NB4 (cell line): ENCODE results near the gene PDLIM5.

Source experiments
- DNase-seq: peaks from one replicate; pipeline ENCODE4 v3.0.0; 2010; ENCODE audit warnings: low read depth
- H3K4me3 ChIP-seq: one replicate; pipeline ENCODE4 v1.5.1; 2011; ENCODE audit warnings: mild to moderate bottlenecking, low read depth, low read length, moderate library complexity
- CTCF ChIP-seq: IDR thresholded peaks from one replicate; pipeline ENCODE4 v1.5.1; 2012; ENCODE audit warnings: low read depth, low read length
- MYC ChIP-seq: IDR thresholded peaks from 2 replicates; pipeline ENCODE4 v1.6.1; 2011; ENCODE audit warnings: low read depth, low read length
- POLR2A ChIP-seq: IDR thresholded peaks from 2 replicates; pipeline ENCODE4 v1.6.1; 2011; ENCODE audit warnings: mild to moderate bottlenecking; ENCODE audit not compliant: insufficient read length; ENCODE audit errors: extremely low read depth
- TF ChIP-seq, protein P1 (sequence below): IDR thresholded peaks from 2 replicates; pipeline ENCODE4 v1.6.1; 2011; ENCODE audit warnings: low read depth, low read length

Gene PDLIM5

DNA sequence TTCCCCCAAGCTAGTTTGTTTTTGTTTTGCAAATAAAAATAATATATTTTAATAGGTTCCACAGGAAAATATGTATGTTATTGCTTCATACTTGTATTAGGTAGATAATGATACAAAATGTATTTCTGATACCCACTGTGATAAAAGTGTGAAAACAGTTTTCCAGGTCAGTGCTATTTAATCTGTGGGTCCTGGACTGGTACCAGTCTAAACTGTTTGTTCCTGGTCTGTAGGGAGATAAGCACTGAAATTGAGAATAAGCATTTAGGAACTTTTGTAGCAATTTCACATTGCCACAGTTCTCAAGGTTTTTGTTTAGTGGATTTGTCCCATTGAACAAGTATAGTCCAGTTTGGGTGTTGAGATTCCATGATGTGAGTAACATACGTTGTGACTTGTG is 110.5 kb downstream of the PDLIM5 start:
- no peak for DNase-seq
- no peak for TF ChIP-seq CTCF
- TF ChIP-seq, protein P1, sequence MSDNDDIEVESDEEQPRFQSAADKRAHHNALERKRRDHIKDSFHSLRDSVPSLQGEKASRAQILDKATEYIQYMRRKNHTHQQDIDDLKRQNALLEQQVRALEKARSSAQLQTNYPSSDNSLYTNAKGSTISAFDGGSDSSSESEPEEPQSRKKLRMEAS = no peak
- TF ChIP-seq POLR2A = no peak
- TF ChIP-seq MYC = no peak
- H3K4me3 ChIP-seq = no peak overlapping the region

- DNase-seq = no peak
- no peak for TF ChIP-seq POLR2A
- no peak for TF ChIP-seq MYC
- TF ChIP-seq, protein P1 = no peak
- no peak for TF ChIP-seq CTCF
- H3K4me3 ChIP-seq = no peak overlapping the region
These were observed 112.5 kb downstream of the PDLIM5 start for GRCh38 chr4:94564252-94564651.

GRCh38 chr4:94566420-94566819 is 114.7 kb downstream of the PDLIM5 start:
- H3K4me3 ChIP-seq = no peak overlapping the region
- DNase-seq = no peak
- TF ChIP-seq, protein P1 = no peak
- TF ChIP-seq CTCF (no peak), MYC (no peak), POLR2A (no peak)

DNA sequence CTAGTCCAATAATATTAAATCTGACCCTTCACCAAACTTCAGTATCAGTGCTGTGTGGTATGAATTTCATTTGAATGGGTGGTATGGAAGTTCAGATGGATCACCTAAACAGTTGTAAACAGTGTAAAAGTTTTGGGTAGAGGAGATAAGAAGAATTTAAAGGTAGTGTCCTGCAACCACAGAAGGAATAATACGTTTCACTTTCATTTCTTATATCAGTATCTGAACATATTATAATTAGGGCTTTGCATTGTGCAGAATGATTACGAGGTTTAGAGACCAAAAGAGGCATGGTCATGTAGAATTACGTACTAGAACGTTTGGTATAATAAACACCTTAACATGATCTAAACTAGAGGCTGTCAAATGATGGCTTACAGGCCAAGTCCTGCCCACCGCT is 116.1 kb downstream of the PDLIM5 start:
- no peak for DNase-seq
- no peak overlapping the region for H3K4me3 ChIP-seq
- TF ChIP-seq CTCF (no peak), MYC (no peak), POLR2A (no peak)
- TF ChIP-seq, protein P1 = no peak

DNA sequence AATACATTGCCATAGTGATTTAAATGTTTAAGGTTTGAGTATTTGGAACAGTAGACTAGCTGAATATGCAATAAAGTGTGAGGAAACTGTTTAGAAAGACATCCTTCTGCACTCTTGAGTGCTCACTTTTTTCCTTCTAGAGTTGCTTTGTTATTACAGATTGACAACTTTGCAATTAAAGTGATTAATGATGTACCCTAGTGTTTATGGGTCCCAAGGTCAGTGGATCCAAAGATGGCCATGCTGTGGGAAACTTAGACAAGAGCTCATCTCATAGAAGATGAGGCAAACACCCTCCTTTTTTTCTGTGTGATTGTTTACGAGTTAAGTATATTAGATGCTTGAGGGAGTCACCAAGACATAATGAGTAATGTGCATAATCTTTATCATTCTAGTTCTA is 118.8 kb downstream of the PDLIM5 start:
- H3K4me3 ChIP-seq = no peak overlapping the region
- TF ChIP-seq MYC (no peak), POLR2A (no peak), CTCF (no peak)
- TF ChIP-seq, protein P1 = no peak
- no peak for DNase-seq

DNA sequence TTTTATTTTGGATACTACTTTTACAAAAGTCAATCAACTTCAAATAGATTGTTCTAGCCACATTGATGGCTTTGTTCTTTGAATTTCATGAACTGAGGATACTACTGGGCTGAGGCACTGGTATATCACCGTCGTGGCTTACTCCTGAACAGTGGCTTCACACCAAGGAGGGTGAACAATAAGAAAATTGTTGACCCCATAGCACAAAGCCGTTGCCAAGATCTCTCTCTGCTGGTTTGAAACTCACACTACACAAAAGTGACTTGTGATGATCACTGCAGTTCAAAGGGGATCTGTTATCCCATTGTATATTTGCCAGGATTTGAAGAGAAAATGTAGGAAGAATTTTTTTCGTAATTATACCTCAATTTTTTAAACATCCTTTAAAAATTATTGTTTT is 119.6 kb downstream of the PDLIM5 start:
- H3K4me3 ChIP-seq = no peak overlapping the region
- no peak for DNase-seq
- no peak for TF ChIP-seq POLR2A
- TF ChIP-seq, protein P1 = no peak
- TF ChIP-seq CTCF = no peak
- no peak for TF ChIP-seq MYC
